ENCODE measurements around the gene REEP1.

GRCh38 chr2:86219896-86220295, 117.5 kb downstream of the REEP1 start:
- no peak for TF ChIP-seq CTCF (IDR thresholded peaks at IDR 0.05; ENCODE audit: insufficient read depth, low read length, poor library complexity, severe bottlenecking)
- no peak for TF ChIP-seq EZH2phosphoT487 (conservative IDR thresholded peaks at IDR 0.05; ENCODE audit: low read length)
